IPS-NIHi7 (cell line): ENCODE results near the gene ANKS1B.

Experiments used
- DNase-seq: peaks from one replicate; pipeline ENCODE4 v3.0.0; 2012; ENCODE audit warnings: mixed read lengths; ENCODE audit errors: extremely low spot score

The ANKS1B gene

DNA sequence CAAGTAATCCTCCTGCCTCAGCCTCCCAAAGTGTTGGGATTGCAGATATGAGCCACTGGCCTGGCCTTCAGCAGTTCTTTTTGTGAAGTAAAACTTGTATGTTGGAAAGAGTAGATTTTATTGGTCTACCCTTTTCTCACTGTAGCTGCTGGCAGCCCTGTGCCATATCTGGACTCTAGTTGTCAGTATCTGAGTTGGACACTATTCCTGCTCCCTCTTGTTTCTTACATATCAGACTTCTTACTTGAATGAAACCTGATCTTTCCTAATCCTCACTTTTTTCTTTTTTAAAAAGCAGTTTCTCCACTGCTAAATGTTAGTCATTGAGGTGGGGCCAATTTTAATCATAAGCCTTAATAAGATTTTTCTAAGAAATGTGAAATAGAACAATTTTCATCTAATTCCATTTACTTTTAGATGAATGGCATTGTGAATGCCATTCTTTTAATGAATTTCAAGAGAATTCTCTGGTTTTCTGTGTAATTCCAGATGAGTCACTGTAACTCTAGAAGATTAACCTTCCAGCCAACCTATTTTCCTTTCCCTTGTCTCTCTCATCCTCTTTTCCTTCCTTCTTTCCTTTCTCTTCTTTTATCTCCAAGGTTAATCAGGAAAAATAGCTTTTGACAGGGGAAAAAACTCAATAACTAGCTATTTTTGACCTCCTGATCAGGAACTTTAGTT, 1250.9 kb downstream of the ANKS1B start:
- no peak for DNase-seq

DNA sequence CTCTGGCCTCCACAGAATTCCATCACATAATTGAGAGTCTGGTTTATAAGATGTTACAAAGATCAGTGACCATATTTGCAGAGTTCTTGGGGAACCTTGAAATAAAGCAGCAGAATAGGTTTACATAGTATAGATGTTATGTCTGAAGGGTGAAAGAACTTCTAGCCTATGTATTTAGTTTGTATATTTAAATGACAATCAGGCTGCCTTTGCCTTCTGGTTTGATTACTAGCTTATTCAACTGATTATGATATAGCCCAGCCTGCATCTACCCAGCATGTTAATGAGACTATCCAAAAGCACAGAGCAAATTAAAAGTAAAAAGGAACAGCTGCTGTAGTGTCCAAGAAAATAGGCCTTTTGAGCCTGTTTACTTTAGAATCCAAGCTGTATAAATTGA, 1254.3 kb downstream of the ANKS1B start:
- no peak for DNase-seq

DNA sequence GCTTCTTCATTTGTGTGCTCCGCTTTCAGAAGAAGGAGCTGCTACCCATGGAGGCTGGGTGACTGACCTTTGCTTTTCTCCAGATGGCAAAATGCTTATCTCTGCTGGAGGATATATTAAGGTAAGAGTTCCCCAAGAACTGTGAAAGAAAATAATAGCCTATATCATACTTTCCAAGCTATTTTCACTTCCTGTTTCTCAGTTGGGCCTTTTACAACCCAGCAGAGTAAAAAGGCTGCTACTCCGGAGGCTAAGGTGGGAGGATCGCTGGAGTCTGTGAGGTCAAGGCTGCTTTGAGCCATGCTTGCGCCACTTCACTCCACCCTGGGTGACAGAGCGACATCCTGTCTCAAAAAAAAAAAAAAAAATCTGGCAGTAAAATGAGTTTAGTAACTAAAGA, 1257.5 kb downstream of the ANKS1B start:
- no peak for DNase-seq

DNA sequence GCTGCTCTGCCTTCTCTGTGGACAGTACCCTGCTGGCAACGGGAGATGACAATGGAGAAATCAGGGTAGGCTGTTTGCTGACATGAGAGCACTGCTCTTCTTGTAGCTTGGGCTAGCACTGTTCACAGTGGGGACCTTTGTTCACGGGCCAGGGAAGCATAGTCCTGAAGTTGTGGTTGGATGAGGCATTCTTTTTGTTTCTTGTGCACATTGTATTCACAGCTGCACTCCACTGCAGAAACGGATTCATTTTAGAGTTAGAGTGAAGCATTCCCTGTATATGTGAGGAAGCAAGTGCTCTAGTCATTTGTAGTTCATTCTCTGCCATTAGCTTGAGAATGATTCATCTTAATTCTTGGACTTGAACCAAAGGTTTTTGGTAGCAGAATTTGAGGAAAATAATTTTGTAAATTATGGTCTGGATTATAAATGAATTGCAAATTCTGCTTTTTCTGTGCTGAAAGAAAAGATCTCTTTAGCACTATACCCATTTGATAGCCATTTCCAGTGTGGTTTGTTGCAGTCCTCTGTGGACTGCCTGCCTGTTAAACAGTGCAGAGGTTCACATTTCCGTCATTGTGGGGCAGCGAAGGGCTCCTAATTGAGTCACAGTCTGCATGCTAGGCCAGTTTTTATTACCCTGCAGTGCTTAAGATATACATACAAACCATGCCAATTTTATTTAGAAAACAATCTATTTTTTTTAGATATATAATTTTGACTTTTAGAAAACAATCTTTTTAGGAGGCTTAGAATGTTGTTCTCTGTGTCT, 1259.1 kb downstream of the ANKS1B start:
- peak; percentile 80 for DNase-seq

DNA sequence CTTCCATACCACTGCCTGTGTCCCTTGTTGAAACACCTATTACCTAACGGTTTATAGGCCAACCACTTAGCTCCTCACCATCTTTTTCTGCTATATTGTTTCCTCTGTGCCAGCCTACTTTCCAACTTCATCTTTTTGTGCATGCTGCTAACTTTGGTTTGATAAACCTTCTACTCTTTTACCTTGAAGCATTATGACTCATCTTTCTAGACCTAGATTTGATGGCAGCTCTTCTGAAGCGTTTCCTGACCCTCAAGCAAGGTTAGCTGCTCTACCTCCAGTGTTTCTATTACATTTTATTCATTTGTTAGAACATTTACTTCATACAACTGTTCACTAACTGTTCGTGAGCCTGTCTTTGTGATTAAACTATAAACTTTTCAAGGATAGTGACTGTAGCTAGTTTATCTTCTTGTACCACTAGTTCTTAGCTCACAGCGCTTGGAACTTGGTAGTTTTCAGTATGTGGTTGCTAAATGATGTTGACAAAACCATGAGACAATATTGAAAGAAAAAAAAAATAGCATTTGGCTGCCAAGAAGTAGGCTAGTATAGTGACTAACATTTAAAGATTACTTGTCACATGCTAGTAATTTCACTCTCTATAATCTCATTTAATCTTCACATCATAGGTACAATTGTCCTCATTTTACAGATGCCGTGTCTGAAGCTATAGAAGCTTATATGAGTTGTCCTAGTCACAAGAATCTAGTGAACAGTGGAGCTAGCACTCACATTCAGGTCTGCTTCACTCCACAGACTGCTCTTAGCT, 1260.2 kb downstream of the ANKS1B start:
- DNase-seq: no peak

DNA sequence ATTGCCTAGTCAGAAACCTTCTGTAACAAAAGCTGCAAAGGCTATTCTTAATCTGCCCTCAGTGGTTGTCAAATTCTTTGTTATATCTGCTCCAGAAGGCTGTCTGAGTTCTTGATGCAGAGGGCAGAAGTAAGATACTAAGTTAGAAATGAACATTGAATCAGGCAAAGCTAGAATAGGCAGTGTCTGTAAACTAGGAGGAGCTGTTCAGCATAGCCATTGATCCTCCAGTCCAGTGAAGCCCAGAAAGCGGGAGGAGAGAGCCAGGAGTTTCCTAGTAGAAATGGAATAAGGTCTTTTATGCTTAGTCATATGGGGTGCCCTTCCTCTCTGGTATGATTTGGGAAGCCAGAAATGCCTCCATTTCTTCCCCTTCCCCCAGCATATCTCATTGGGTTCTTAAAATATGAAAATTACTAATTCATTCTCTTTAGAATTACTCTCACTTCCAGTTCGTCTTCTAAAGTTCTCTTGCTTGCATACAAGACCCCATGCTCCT, 1263.5 kb downstream of the ANKS1B start:
- DNase-seq: no peak

DNA sequence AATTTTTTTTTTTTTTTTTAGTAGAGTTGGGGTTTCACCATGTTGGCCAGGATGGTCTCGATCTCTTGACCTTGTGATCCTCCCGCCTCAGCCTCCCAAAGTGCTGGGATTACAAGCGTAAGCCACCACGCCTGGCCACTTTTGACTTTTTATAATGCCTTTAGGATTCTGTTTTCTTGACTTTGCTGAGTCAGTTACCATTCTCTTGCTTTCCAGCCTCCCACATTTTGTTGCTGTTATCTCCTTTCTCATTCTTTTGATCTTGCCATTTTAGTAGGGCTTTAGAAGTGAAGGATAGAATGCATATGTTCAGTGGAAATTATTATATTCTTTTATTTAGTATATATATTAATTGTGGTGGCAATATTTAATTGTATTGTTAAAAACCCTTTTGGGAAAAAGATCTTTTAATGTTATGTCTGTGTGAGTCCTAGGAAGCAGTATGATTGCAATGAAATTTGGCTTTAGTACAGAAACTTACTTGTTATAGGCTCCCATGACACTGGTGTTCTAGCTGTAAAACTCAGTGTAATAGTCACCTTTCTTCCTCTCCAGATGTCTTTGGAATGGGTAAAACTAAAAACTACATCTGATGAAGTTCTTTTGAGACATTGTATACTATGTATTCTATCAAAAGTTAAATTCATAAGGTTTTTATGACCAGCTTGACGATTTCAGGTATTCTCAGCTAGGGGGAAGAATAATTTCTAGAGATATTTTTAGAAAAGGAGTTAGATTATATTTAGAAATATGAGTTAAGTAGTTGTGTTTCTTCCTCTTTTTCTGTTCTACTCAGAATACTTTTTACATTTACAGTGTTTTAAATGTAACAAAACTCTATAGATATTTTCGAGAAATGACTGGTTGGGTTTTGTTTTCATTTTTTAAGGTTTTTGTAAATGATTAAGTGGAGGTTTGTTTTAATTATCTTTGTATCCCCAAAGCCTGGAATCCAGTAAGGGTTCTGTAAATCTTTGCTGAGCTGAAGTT, 1264.9 kb downstream of the ANKS1B start:
- no peak for DNase-seq

DNA sequence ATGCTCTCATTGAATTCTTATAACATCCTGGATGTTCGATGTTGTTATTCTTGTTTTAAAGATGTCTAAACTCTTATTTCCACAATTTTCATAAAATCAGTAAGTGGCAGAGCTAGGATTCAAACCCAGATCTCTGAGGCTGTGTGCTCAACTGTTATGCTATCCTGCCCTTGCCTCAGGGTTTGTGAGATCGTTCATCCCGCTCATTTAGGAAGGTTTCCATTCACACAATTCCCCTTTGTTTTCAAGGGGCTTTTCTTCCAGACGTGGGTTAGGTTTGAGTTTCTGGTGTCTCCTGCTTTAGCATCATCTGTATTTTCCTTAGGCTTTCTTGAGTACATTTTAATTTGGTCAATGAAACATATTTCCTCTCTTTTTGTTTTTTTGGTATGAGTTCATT, 1270.3 kb downstream of the ANKS1B start:
- no peak for DNase-seq

DNA sequence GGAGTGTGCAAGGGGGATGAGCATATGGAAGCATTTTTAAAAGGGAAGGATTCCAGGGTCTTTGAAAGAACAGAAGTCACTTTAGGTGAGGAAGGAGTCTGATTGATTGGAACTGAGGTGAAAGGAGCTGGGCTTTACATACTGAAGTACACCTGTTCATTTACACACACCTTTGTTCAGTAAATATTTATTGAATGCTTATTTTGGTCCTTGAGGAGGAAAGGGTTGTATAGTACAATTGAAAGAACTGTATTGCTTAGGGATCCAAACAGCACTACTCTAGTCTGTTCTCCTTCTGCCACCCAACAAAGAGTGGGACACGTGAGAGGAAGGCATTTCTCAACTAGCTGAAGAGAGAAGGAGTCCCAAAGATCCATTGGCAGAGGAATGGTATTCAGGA, 1275.7 kb downstream of the ANKS1B start:
- DNase-seq: no peak

DNA sequence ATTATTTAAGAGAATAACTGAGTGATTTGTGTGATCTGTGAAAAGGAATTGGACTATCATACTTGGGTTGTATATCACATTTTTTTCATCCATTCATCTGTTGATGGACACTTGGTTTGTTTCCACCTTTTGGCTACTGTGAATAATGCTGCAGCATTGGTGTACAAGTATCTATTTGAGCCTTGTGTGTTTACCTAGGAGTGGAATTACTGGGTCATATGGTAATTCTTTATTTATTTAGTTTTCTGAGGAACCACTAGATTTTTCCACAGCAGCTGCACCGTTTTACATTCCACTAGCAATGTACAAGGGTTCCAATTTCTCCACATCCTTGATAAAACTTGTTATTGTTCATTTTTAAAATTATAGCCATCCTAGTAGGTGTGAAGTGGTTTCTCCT, 1283.6 kb downstream of the ANKS1B start:
- no peak for DNase-seq

DNA sequence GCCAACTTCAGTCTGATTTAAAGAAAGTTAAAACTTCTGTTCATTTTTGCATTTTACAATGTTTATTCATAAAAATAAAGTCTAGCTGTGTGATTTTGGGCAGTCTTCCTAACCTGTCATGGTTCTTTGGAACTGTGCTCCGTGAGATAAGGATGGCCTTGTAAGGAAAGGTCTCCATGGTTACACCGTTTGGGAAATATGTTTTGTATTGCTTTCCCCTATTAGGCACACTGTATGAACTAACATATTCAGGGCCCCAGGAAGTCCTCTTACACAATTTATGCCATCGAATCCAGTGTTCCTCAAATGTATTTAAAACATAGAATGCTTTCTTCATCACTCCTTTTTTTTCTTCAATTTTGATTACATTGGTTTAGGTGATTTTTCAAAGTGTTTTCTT, 1285.2 kb downstream of the ANKS1B start:
- DNase-seq: no peak

DNA sequence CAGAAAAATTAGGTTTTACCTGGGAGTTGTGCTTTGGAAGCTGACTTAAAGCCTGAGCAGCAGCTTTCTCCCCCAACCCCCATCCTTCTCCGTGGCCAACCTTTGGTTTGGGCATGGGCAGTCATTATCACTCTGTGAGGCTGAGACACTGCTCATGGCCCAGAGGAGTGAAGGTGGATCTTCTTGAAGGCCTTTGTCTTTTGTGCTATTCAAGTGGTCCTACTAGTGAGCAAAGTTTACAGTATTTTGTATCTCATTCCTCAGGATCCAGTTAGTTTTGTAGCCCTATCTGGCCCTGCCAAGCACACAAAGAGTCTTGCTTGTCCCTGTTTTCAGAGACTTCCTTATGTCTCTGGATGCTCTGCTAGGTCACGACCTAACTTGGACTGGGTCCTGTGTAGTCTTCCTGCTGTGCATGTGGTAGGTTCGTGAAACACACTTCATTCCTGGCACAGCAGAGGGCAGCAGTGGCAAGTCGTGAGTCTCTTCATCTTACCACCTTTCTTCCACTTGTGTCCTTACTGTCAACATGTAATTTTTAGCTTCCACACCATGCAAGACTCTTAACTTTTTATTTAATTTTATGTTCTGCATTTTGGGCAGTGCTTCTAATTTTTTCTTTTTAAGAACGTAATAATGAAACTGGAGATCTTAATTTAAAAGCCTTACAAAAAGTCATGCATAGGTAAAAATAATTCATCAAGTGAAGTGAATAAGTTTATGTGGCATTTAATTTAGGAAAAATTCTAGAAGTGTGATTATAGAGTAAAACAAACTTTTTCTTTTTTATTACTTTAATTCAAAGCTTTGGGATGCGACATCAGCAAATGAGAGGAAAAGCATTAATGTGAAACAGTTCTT, 1285.9 kb downstream of the ANKS1B start:
- peak; percentile 64 for DNase-seq

DNA sequence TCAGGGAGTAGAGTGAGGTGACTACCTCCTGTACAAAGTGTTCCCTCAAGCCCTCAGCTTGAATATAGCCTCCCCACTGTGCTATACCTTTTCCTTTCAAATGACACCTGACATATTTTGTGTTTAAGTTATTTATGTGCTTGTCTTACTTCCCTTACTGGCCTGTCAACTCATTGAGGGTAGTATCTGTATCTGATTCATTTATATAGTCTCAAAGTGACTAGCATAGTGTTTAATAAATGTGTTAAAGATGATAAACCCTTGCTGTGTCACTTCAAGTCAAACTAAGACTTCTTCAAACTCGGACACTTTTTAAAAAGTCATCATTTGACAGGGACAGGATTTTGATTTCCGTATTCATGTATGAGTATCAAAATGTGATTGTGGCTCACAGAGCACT, 1287.5 kb downstream of the ANKS1B start:
- DNase-seq: no peak

DNA sequence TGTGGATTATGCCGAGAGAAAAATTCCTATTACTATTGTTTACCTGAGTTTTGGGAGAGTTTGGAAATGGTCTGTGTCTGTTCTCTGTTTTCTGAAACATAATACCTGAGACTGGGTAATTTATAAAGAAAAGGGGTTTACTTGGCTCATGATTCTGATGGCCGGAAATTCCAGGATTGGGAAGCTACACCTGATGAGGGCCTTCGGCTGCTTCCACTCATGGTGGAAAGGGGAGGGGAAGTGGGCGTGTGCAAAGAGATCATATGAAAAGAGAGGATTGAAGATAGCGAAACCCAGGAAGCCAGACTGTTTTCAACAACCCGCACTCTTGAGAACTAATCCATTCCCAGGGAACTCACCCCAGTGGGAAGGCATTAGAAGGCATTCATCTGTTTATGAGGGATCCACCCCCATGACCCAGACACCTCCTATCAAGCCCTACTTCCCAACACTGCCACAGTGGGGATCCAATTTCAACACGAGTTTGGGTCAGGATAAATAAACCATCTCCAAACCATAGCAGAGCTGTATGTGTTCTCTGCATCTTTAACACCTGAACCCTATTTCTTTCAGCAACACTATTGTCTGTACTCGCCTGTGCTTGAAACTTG, 1288.6 kb downstream of the ANKS1B start:
- DNase-seq: peak; percentile 22

DNA sequence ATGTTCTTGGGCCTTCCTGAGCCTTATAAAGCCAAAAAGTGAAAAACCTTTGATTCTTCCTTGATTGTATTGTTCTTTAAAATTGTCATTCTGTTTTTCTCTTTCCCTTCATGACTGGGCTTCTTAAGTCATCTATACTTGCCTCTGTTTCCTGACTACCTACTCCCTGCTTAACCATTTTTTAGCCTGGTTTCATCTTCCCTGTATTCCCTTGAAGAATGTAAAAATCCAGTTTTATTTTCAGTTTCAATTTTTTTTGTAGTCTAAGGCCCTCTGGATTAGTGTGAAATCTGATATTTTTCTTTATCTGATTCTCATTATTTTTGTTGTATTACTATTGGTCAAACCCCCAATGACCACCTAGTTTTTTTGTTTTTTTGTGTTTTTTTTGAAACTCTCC, 1293.4 kb downstream of the ANKS1B start:
- no peak for DNase-seq

DNA sequence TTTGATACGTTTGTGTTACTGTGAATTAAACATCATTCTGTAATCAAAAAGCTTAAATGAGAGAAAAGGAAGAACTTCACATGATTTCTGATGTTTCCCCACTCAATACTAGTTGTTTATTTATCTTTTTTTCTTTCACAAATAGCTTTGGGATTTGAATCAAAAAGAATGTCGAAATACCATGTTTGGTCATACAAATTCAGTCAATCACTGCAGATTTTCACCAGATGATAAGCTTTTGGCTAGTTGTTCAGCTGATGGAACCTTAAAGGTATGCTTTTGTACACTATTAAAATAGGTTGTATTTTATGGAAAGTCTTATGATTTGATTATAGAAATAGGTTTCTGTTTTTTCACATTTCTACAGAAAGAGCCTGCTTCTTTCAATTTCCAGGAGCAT, 1298.1 kb downstream of the ANKS1B start:
- DNase-seq: no peak
